H1 (cell line): ENCODE results near the gene HES7.

Source experiments
- CTCF ChIP-seq, 3 experiments: IDR thresholded peaks; 1 replicate in 2 of 3; 2 replicates in 1 of 3; pipeline versions ENCODE4 v1.5.1 to v1.6.1; 2011; ENCODE audit warnings: low read length in 3 of 3, mild to moderate bottlenecking in 3 of 3, inconsistent platforms in 2 of 3, low read depth in 1 of 3, moderate library complexity in 1 of 3; ENCODE audit not compliant: insufficient read depth in 1 of 3; ENCODE audit errors: control extremely low read depth in 1 of 3
- EGR1 ChIP-seq: IDR thresholded peaks from 2 replicates; pipeline ENCODE4 v1.6.1; 2011; ENCODE audit warnings: low read depth, low read length, borderline replicate concordance
- EZH2 ChIP-seq: fragments of 200-600 bp; sonication (generic); IDR thresholded peaks from 2 replicates; pipeline ENCODE4 v1.7.1; 2012; ENCODE audit warnings: low read depth, mild to moderate bottlenecking, moderate library complexity, low read length, inconsistent platforms; ENCODE audit not compliant: severe bottlenecking
- KDM5A ChIP-seq: fragments of 200-600 bp; IDR thresholded peaks from 2 replicates; pipeline ENCODE4 v1.7.1; 2012; ENCODE audit warnings: mild to moderate bottlenecking, low read length, inconsistent platforms, mixed read lengths
- POLR2A ChIP-seq, 2 experiments: IDR thresholded peaks; 1 replicate in 1 of 2; 2 replicates in 1 of 2; pipeline ENCODE4 v1.6.1; 2011; ENCODE audit warnings: low read depth in 2 of 2, low read length in 2 of 2, mild to moderate bottlenecking in 2 of 2; ENCODE audit errors: control extremely low read depth in 1 of 2
- POLR2AphosphoS5 ChIP-seq: IDR thresholded peaks from 2 replicates; pipeline ENCODE4 v1.6.1; 2011; ENCODE audit warnings: low read depth, low read length
- ZNF274 ChIP-seq: IDR thresholded peaks from 2 replicates; pipeline ENCODE4 v1.7.0; 2012; ENCODE audit warnings: low read length, borderline replicate concordance; ENCODE audit errors: extremely low read depth

GRCh38 chr17:8162997-8163977 is 39.4 kb upstream of the HES7 start:
- TF ChIP-seq CTCF (IDR thresholded peaks at IDR 0.05; ENCODE audit: control extremely low read depth in 1 of 3, insufficient read depth in 1 of 3, low read depth in 1 of 3, low read length in 3 of 3) (no peak), POLR2A (IDR thresholded peaks at IDR 0.05; ENCODE audit: control extremely low read depth in 1 of 2, low read depth in 2 of 2, low read length in 2 of 2) (peak; percentile 48 to 59), ZNF274 (no peak), KDM5A (no peak), POLR2AphosphoS5 (peak; percentile 90), EZH2 (no peak), EGR1 (peak; percentile 40; the same call in 1 of the 2 replicates)
